Right lobe of liver (tissue), 6 donors: ENCODE data around the gene FBXL2. TPM values are rescaled to one million over a fixed set of nuclear protein-coding genes. Genes with fewer than 3 reads are reported as not detected.

Source experiments
- ATAC-seq, 4 donors: fragments of 200-7000 bp; cut with Tn5 transposase; one replicate each; pipeline ENCODE4 v1.9.1; 2020; ENCODE audit warnings: mild to moderate bottlenecking in 4 of 4, moderate library complexity in 4 of 4
- DNase-seq, 3 donors: peaks; one replicate each; pipeline ENCODE4 v3.0.0-alpha.2; 2020
- H3K27ac ChIP-seq, 3 donors: fragments of 200-600 bp; one replicate each; pipeline ENCODE4 v1.8.0; 2022
- H3K27me3 ChIP-seq, 2 donors: fragments of 200-600 bp; one replicate each; pipeline ENCODE4 v1.8.0; 2022
- H3K36me3 ChIP-seq, 4 donors: fragments of 200-600 bp; sonication (generic) in 1 of 4; one replicate each; pipeline versions ENCODE4 v1.5.1 to v1.8.0; 2017 to 2022; ENCODE audit warnings: control low read depth in 1 of 4
- H3K4me1 ChIP-seq, 4 donors: fragments of 200-600 bp; sonication (generic) in 1 of 4; one replicate each; pipeline versions ENCODE4 v1.5.1 to v1.8.0; 2017 to 2022; ENCODE audit warnings: control low read depth in 1 of 4
- H3K4me3 ChIP-seq, 3 donors: fragments of 200-600 bp; one replicate each; pipeline ENCODE4 v1.8.0; 2022
- H3K9me3 ChIP-seq, 4 donors: fragments of 200-600 bp; sonication (generic) in 1 of 4; one replicate each; pipeline versions ENCODE4 v1.5.1 to v1.8.0; 2017 to 2022; ENCODE audit warnings: control low read depth in 1 of 4
- CTCF ChIP-seq, 4 donors: fragments of 200-600 bp in 3 of 4; fragments of 450-650 bp in 1 of 4; IDR thresholded peaks; one replicate each; pipeline versions ENCODE4 v1.5.1 to v1.8.0; 2016 to 2022; ENCODE audit warnings: antibody characterized with exemption in 4 of 4, mild to moderate bottlenecking in 2 of 4
- POLR2A ChIP-seq: fragments of 450-650 bp; IDR thresholded peaks from one replicate; pipeline ENCODE4 v1.6.1; 2017; ENCODE audit warnings: antibody characterized with exemption, mild to moderate bottlenecking
- WGBS: methylation state at CpG from one replicate; pipeline ENCODE4 v1.1.6; 2018; ENCODE audit warnings: low coverage, low lambda C conversion rate; ENCODE audit not compliant: insufficient coverage; ENCODE audit errors: missing lambda C conversion rate; 5-methylcytosine and 5-hydroxymethylcytosine counted together
- intact Hi-C, 2 donors: fragments of 100-400 bp; cut with DNase I; formaldehyde crosslinking; loops; one replicate each; pipeline versions ENCODE4 v1.11.2 to v1.14.1; 2022
- total RNA-seq, 6 experiments: library from RNA; depleted of rRNA in 2 of 6; stranded (reverse); fragments of >200 nt in 2 of 6; fragmentation: NEBNext Ultra II Directional in 3 of 6; extraction: Animal tissue kit (Norgen Biotek cat#: 25700) in 3 of 6; gene quantifications; one replicate each; pipeline versions ENCODE4 v1.1.0 to v1.2.4, GENCODE V29; 2016 to 2023
- donor health status: DM: no; HTN: yes; CAD: no.
- donor health status: DM: no; HTN: no; CAD: no.
- donor health status: DM: no; HTN: no; CAD: no.
- donor health status: DM: no; HTN: yes; CAD: no.
- donor health status: DM: no; HTN: yes; CAD: no.

FBXL2 gene
- total RNA-seq, 6 experiments from 2014 or later: 0.06 to 0.43 (median 0.31) TPM

GRCh38 chr3:33317963-33318709, 40.9 kb downstream of the FBXL2 start:
- no peaks in the 10 kb centered on the region for H3K27me3 ChIP-seq
- H3K9me3 ChIP-seq: no peaks in the 10 kb centered on the region
- ATAC-seq (no peak), DNase-seq (no peak)
- 32% methylated on average over 4 of the region's 4 CpGs for WGBS
- no peaks in the 10 kb centered on the region for H3K4me1 ChIP-seq
- H3K36me3 ChIP-seq: no peaks in the 10 kb centered on the region
- no peak overlapping the region for H3K27ac ChIP-seq
- intact Hi-C loops: no loop called here
- no peak overlapping the region for H3K4me3 ChIP-seq
- TF ChIP-seq CTCF (IDR thresholded peaks at IDR 0.05) (no peak), POLR2A (no peak)

- no peak for DNase-seq
- TF ChIP-seq POLR2A (no peak), CTCF (IDR thresholded peaks at IDR 0.05) (no peak)
- Histone ChIP-seq H3K36me3 (no peaks in the 10 kb centered on the region), H3K9me3 (no peaks in the 10 kb centered on the region), H3K27ac (no peak overlapping the region), H3K27me3 (no peaks in the 10 kb centered on the region), H3K4me1 (no peaks in the 10 kb centered on the region), H3K4me3 (no peak overlapping the region)
- WGBS: 60% methylated on average over 5 of the region's 5 CpGs
- ATAC-seq: no peak
- intact Hi-C loops: no loop called here
These were observed 41.6 kb downstream of the FBXL2 start for GRCh38 chr3:33318710-33319380.

- H3K27ac ChIP-seq: no peak overlapping the region
- no peaks in the 10 kb centered on the region for H3K36me3 ChIP-seq
- DNase-seq (no peak), ATAC-seq (no peak)
- WGBS: 58% methylated on average over 1 of the region's 1 CpG
- no peaks in the 10 kb centered on the region for H3K9me3 ChIP-seq
- H3K4me3 ChIP-seq: no peak overlapping the region
- TF ChIP-seq POLR2A (no peak), CTCF (IDR thresholded peaks at IDR 0.05) (no peak)
- intact Hi-C loops: no loop called here
- no peaks in the 10 kb centered on the region for H3K4me1 ChIP-seq
- no peaks in the 10 kb centered on the region for H3K27me3 ChIP-seq
These were observed 45.2 kb downstream of the FBXL2 start for GRCh38 chr3:33322412-33322811.

GRCh38 chr3:33331414-33331813, 54.2 kb downstream of the FBXL2 start:
- H3K4me3 ChIP-seq: no peak overlapping the region
- WGBS: 74% methylated on average over 2 of the region's 2 CpGs
- no peaks in the 10 kb centered on the region for H3K27me3 ChIP-seq
- intact Hi-C loops: no loop called here
- TF ChIP-seq POLR2A: no peak
- TF ChIP-seq CTCF (IDR thresholded peaks at IDR 0.05): no peak
- peaks cover 0 to 6% (median 2%) of the 10 kb centered on the region in 4 donors for H3K9me3 ChIP-seq
- H3K27ac ChIP-seq: no peak overlapping the region
- DNase-seq (no peak), ATAC-seq (no peak)
- H3K4me1 ChIP-seq: no peaks in the 10 kb centered on the region
- H3K36me3 ChIP-seq: no peaks in the 10 kb centered on the region
